ENCODE results near the gene LDAH. TPM values are rescaled to one million over a fixed set of nuclear protein-coding genes. Genes with fewer than 3 reads are reported as not detected.
"Not testable (repeated sequence)": the region's sequence is repeated elsewhere in the genome, so short reads cannot be mapped to it uniquely, and the experiment has no call there.

The LDAH gene
- total RNA-seq, 1 donor from 2014 or later, result 35.9 TPM

DNA sequence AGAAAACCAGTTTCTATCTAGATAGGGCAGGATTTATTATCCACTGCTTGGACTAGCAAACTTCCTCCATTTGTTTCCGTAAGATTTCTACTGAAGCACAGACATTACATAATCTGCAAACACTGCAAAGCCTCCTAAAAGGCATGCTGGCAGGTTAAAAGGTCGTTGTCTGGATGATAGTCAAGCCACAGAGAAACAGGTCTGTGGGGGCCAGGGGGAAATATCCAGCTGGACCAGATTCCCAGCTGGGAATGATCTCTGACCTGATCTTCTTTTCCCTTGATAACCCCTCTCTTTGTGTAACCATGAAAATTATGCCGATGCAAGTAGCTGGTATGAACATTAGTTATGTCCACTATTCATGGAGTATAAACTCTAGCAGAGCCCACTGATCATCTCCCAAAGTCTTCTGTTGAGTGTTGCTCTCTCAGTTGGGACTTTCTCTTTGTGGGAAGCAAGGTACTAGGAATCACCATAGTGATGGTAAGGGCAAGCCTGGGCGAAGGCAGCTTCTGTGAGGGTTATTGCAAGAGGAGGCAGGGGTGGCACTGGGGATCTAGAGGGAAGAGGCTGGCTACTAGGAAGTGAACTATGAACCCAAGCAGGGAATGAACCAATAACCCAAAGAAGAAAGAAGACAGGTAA is 94.7 kb downstream of the LDAH start:
- H3K9me3 Mint-ChIP-seq, result no peaks in the 10 kb centered on the region
- intact Hi-C loops (cut with micrococcal nuclease), result no loop called here
- H3K27me3 Mint-ChIP-seq (ENCODE audit: low read depth), result no peaks in the 10 kb centered on the region
- no peaks in the 10 kb centered on the region for H3K4me1 Mint-ChIP-seq (ENCODE audit: low read depth)
- H3K27ac Mint-ChIP-seq, result no peak overlapping the region
- H3K36me3 Mint-ChIP-seq (ENCODE audit: low read depth), result peaks cover 2% of the 10 kb centered on the region
- no peak for DNase-seq (ENCODE audit: low spot score)
- H3K4me3 Mint-ChIP-seq (ENCODE audit: low read depth), result no peak overlapping the region

DNA sequence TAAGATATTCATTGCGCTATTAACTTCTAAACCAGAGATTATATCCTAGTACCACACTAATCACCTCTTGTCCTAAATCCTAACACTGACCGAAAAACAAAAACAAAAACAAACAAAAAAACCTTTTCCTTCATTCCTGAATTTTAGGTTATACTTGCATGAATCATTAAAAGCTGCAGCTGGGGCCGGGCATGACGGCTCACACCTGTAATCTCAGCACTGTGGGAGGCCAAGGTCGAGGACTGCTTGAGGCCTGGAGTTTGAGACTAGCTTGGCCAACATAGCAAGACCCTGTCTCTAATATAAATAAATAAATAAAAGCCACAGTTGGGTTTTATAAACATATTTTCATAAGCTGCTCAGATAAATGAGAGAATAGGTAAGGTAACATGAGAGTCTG is 96.0 kb downstream of the LDAH start:
- peaks cover 2% of the 10 kb centered on the region for H3K36me3 Mint-ChIP-seq (ENCODE audit: low read depth)
- no peaks in the 10 kb centered on the region for H3K4me1 Mint-ChIP-seq (ENCODE audit: low read depth)
- H3K9me3 Mint-ChIP-seq, result no peaks in the 10 kb centered on the region
- intact Hi-C loops (cut with micrococcal nuclease), result no loop called here
- no peaks in the 10 kb centered on the region for H3K27me3 Mint-ChIP-seq (ENCODE audit: low read depth)
- no peak overlapping the region for H3K4me3 Mint-ChIP-seq (ENCODE audit: low read depth)
- DNase-seq (ENCODE audit: low spot score), result no peak
- no peak overlapping the region for H3K27ac Mint-ChIP-seq

DNA sequence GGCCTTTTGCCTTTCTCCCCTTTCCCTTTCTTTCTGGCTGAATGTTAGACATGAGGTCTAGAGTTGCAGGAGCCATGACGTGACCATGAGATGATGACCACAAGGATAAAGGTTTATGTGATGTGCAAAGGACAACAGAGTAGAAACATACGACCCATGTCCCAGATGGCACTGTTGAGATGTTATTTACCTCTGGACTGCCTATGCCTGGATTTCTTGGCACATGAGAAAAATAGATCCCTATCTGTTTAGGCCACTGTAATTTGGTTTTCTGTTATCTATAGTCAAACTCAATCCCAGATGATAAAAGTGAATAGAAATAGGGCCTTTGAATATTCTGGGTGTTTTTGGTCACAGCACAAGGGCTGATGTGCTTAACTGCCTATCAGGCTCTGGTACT is 97.1 kb downstream of the LDAH start:
- Mint-ChIP-seq H3K4me3 (ENCODE audit: low read depth) (no peak overlapping the region), H3K9me3 (no peaks in the 10 kb centered on the region), H3K4me1 (ENCODE audit: low read depth) (no peaks in the 10 kb centered on the region), H3K27ac (no peak overlapping the region), H3K27me3 (ENCODE audit: low read depth) (no peaks in the 10 kb centered on the region), H3K36me3 (ENCODE audit: low read depth) (peaks cover 5% of the 10 kb centered on the region)
- no peak for DNase-seq (ENCODE audit: low spot score)
- intact Hi-C loops (cut with micrococcal nuclease), result no loop called here

DNA sequence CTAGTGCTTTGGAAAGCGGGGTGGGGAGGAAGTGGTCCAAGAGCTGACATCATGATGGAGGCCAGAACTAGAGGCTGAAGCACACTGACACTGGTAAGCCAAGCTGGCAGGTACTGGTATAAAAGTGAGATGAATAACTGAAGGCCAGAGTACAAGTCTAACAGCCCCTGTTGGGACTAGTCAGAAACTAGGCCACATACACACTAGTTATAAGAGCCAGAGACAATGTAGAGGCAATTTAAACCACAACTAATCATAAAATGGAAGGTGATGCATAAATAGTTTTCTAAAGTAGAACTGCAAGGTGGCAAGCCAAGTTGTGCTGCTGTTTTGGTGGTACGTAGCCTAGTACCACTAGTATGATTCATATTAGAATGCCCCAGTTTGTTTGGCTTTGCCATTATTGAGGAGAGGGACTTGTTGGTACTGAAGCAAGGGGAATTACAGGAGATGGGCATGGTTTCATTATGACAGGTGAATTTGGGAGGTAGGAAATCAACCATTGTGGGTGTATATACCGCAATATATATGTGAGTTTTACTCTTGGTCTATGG is 98.3 kb downstream of the LDAH start:
- Mint-ChIP-seq H3K36me3 (ENCODE audit: low read depth) (peaks cover 8% of the 10 kb centered on the region), H3K4me1 (ENCODE audit: low read depth) (no peaks in the 10 kb centered on the region), H3K27ac (no peak overlapping the region), H3K27me3 (ENCODE audit: low read depth) (no peaks in the 10 kb centered on the region), H3K9me3 (peaks cover 4% of the 10 kb centered on the region), H3K4me3 (ENCODE audit: low read depth) (no peak overlapping the region)
- DNase-seq (ENCODE audit: low spot score), result no peak
- intact Hi-C loops (cut with micrococcal nuclease), result no loop called here

DNA sequence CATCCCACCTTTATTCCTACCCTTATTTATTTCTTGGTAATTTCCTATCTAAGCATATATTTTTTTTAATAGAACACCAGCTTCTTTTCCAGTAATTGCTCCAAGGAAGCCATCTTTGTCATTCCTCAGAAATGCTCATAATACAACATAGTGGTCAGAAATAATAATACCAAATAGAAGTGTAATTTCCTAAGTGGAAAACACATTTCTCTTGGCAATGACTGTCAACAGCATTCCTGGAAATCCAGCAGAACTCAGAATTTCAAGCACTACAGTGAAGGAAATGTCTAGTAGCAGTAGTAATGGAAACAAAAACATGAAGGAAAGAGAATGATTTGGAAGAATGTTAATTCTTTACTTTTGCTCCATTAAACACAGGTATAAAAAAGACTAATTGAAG is 99.4 kb downstream of the LDAH start:
- peaks cover 4% of the 10 kb centered on the region for H3K9me3 Mint-ChIP-seq
- intact Hi-C loops (cut with micrococcal nuclease), result no loop called here
- H3K4me1 Mint-ChIP-seq (ENCODE audit: low read depth), result no peaks in the 10 kb centered on the region
- H3K27me3 Mint-ChIP-seq (ENCODE audit: low read depth), result no peaks in the 10 kb centered on the region
- no peak overlapping the region for H3K4me3 Mint-ChIP-seq (ENCODE audit: low read depth)
- DNase-seq (ENCODE audit: low spot score), result no peak
- no peak overlapping the region for H3K27ac Mint-ChIP-seq
- peaks cover 8% of the 10 kb centered on the region for H3K36me3 Mint-ChIP-seq (ENCODE audit: low read depth)

DNA sequence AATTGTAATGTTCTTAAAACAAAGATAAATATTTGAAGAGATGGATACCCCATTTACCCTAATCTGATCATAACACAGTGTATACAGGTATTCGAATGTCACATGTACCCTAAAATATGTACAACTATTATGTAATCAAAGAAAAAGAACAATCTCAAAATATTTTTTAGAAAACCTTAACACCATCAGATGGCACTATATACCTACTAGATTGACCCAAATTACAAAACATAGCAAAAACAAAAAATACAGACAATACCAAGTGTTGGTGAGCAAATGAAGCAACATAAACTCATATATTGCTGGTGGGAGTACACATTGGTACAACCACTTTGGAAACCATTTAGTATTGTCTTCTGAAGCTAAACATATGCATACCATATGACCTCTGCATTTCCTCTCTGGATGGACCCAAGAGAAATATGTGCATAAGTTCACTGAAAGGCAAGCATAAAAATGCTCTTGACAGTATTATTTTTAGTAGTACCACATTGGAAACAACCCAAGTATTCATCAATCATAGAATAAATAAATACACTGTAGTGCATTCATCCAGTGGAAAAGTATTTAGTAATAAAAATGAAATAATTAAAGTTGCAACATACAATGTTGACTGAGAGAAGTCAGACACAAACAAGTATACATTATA is 100.2 kb downstream of the LDAH start:
- Mint-ChIP-seq H3K36me3 (ENCODE audit: low read depth) (peaks cover 13% of the 10 kb centered on the region), H3K27me3 (ENCODE audit: low read depth) (no peaks in the 10 kb centered on the region), H3K27ac (no peak overlapping the region), H3K4me1 (ENCODE audit: low read depth) (no peaks in the 10 kb centered on the region), H3K9me3 (peaks cover 11% of the 10 kb centered on the region), H3K4me3 (ENCODE audit: low read depth) (no peak overlapping the region)
- DNase-seq (ENCODE audit: low spot score), result no peak
- intact Hi-C loops (cut with micrococcal nuclease), result no loop called here

DNA sequence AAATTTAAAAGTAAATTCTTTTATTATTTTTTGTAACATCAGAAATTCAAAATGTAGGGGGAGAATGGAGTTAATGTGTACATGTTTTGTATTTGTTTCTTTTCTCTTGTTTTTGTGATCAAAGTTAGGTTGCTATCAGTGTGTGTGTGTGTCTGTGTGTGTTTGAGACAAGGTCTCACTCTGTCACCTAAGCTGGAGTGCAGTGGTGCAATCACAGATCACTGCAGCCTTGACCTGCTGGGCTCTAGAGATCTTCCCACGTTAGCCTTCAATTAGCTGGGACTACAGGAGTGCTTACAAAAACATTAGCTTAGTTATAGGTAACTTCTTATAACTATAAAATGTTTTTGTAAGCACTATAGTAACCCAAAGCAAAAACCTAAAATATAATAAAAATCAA is 105.3 kb downstream of the LDAH start:
- Mint-ChIP-seq H3K27me3 (ENCODE audit: low read depth) (no peaks in the 10 kb centered on the region), H3K27ac (no peak overlapping the region), H3K36me3 (ENCODE audit: low read depth) (peaks cover 29% of the 10 kb centered on the region), H3K9me3 (peaks cover 29% of the 10 kb centered on the region), H3K4me1 (ENCODE audit: low read depth) (no peaks in the 10 kb centered on the region), H3K4me3 (ENCODE audit: low read depth) (no peak overlapping the region)
- intact Hi-C loops (cut with micrococcal nuclease), result no loop called here
- DNase-seq (ENCODE audit: low spot score), result no peak

DNA sequence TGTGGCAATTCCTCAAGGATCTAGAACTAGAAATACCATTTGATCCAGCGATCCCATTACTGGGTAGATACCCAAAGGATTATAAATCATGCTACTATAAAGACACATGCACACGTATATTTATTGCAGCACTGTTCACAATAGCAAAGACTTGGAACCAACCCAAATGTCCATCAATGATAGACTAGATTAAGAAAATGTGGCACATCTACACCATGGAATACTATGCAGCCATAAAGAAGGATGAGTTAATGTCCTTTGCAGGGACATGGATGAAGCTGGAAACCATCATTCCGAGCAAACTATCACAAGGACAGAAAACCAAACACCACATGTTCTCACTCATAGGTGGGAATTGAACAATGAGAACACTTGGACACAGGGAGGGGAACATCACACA is 106.7 kb downstream of the LDAH start:
- DNase-seq (ENCODE audit: low spot score); H3K4me3 Mint-ChIP-seq (ENCODE audit: low read depth); H3K27ac Mint-ChIP-seq; H3K27me3 Mint-ChIP-seq (ENCODE audit: low read depth); H3K4me1 Mint-ChIP-seq (ENCODE audit: low read depth); intact Hi-C loops (cut with micrococcal nuclease): not testable (repeated sequence)
- H3K9me3 Mint-ChIP-seq, result peaks cover 29% of the 10 kb centered on the region
- peaks cover 29% of the 10 kb centered on the region for H3K36me3 Mint-ChIP-seq (ENCODE audit: low read depth)

DNA sequence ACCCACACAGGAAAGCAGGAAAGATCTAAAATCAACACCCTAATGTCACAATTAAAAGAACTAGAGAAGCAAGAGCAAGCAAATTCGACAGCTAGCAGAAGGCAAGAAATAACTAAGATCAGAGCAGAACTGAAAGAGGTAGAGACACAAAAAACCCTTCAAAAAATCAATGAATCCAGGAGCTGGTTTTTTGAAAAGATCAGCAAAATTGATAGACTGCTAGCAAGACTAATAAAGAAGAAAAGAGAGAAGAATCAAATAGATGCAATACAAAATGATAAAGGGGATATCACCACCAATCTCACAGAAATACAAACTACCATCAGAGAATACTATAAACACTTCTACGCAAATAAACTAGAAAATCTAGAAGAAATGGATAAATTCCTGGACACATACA is 108.5 kb downstream of the LDAH start:
- DNase-seq (ENCODE audit: low spot score); H3K4me3 Mint-ChIP-seq (ENCODE audit: low read depth); intact Hi-C loops (cut with micrococcal nuclease); H3K4me1 Mint-ChIP-seq (ENCODE audit: low read depth); H3K27ac Mint-ChIP-seq; H3K27me3 Mint-ChIP-seq (ENCODE audit: low read depth): not testable (repeated sequence)
- peaks cover 25% of the 10 kb centered on the region for H3K9me3 Mint-ChIP-seq
- peaks cover 21% of the 10 kb centered on the region for H3K36me3 Mint-ChIP-seq (ENCODE audit: low read depth)

DNA sequence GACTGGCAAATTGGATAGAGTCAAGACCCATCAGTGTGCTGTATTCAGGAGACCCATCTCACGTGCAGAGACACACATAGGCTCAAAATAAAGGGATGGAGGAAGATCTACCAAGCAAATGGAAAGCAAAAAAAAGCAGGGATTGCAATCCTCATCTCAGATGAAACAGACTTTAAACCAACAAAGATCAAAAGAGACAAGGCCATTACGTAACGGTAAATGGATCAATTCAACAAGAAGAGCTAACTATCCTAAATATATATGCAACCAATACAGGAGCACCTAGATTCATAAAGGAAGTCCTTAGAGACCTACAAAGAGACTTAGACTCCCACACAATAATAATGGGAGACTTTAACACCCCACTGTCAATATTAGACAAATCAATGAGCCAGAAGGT is 109.3 kb downstream of the LDAH start:
- Mint-ChIP-seq H3K36me3 (ENCODE audit: low read depth) (peaks cover 21% of the 10 kb centered on the region), H3K9me3 (peaks cover 25% of the 10 kb centered on the region)
- DNase-seq (ENCODE audit: low spot score); H3K27ac Mint-ChIP-seq; intact Hi-C loops (cut with micrococcal nuclease); H3K4me1 Mint-ChIP-seq (ENCODE audit: low read depth); H3K27me3 Mint-ChIP-seq (ENCODE audit: low read depth); H3K4me3 Mint-ChIP-seq (ENCODE audit: low read depth): not testable (repeated sequence)

DNA sequence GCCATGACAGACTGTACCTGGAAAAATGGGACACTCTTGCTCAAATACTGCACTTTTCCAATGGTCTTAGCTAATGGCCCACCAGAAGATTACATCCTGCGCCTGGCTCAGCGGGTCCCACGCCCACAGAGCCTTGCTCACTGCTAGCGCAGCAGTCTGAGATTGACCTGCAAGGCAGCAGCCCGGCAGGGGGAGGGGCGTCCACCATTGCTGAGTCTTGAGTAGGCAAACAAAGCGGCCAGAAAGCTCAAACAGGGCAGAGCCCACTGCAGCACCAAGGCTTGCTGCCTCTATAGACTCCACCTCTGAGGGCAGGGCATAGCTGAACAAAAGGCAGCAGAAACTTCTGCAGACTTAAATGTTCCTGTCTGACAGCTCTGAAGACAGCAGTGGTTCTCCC is 111.3 kb downstream of the LDAH start:
- H3K36me3 Mint-ChIP-seq (ENCODE audit: low read depth); H3K9me3 Mint-ChIP-seq; intact Hi-C loops (cut with micrococcal nuclease); H3K4me3 Mint-ChIP-seq (ENCODE audit: low read depth); H3K27ac Mint-ChIP-seq; H3K27me3 Mint-ChIP-seq (ENCODE audit: low read depth); DNase-seq (ENCODE audit: low spot score); H3K4me1 Mint-ChIP-seq (ENCODE audit: low read depth): not testable (repeated sequence)

DNA sequence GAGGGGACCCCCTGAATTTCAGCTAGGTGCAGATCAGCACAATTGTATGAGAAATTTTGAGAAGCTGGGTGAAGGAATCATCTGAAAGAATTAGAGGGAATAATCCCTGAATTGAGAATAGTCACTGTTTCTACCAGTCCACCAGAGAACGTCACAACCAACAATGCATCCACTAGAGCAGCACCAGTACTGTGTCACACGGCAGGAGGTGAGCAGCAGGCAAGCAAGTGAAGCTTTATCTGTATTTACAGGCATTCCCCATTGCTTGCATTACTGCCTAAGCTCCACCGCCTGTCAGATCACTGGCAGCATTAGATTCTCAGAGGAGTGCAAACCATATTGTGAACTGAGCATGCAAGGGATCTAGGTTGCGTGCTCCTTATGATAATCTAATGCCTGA is 115.3 kb downstream of the LDAH start:
- Mint-ChIP-seq H3K4me3 (ENCODE audit: low read depth) (no peak overlapping the region), H3K27ac (no peak overlapping the region), H3K27me3 (ENCODE audit: low read depth) (no peaks in the 10 kb centered on the region), H3K9me3 (no peaks in the 10 kb centered on the region), H3K36me3 (ENCODE audit: low read depth) (no peaks in the 10 kb centered on the region), H3K4me1 (ENCODE audit: low read depth) (no peaks in the 10 kb centered on the region)
- intact Hi-C loops (cut with micrococcal nuclease), result no loop called here
- DNase-seq (ENCODE audit: low spot score), result no peak

DNA sequence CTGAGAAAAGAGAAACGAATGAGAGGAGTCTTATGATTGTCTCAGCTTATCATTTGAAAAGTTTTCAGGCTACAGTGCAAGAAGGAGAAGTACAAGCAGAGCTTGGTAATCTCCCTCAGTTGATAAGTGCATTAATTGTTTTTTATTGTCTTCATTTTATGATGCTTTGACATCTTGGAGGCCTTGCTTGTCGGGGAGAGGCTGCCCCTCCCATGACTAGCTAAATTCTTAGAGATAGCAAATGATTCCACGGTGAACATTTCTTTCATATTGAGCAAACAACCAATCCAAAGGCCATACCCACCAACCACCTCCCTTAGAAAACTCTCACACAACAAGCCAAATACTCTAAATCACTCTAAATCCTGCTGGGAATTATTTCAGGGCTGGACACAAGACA is 116.1 kb downstream of the LDAH start:
- no peaks in the 10 kb centered on the region for H3K4me1 Mint-ChIP-seq (ENCODE audit: low read depth)
- H3K4me3 Mint-ChIP-seq (ENCODE audit: low read depth), result no peak overlapping the region
- intact Hi-C loops (cut with micrococcal nuclease), result no loop called here
- H3K27me3 Mint-ChIP-seq (ENCODE audit: low read depth), result no peaks in the 10 kb centered on the region
- no peaks in the 10 kb centered on the region for H3K9me3 Mint-ChIP-seq
- no peak overlapping the region for H3K27ac Mint-ChIP-seq
- no peak for DNase-seq (ENCODE audit: low spot score)
- no peaks in the 10 kb centered on the region for H3K36me3 Mint-ChIP-seq (ENCODE audit: low read depth)

Measured in activated T-helper 2 cell treated with anti-CD3 and anti-CD28 coated beads, Interferon-gamma antibody, Interleukin-2, Interleukin-4, amounts not matched to agents 10 μg/mL and 5 μg/mL and 100 μg/mL, durations not matched to agents 14 hours and 24 hours and 36 hours (primary cell).